C4-2B (cell line): ENCODE measurements around the gene CA5A.
"Not testable (repeated sequence)": the region's sequence is repeated elsewhere in the genome, so short reads cannot be mapped to it uniquely, and the experiment has no call there.

Experiments used
- ZFX ChIP-seq: fragments of 450-650 bp; IDR thresholded peaks from 2 replicates; pipeline ENCODE4 v1.6.1; 2017
- TF ChIP-seq, protein P1 (sequence below): fragments of 450-650 bp; conservative IDR thresholded peaks from 2 replicates; pipeline ENCODE4 v1.5.1; 2017; ENCODE audit warnings: mild to moderate bottlenecking

DNA sequence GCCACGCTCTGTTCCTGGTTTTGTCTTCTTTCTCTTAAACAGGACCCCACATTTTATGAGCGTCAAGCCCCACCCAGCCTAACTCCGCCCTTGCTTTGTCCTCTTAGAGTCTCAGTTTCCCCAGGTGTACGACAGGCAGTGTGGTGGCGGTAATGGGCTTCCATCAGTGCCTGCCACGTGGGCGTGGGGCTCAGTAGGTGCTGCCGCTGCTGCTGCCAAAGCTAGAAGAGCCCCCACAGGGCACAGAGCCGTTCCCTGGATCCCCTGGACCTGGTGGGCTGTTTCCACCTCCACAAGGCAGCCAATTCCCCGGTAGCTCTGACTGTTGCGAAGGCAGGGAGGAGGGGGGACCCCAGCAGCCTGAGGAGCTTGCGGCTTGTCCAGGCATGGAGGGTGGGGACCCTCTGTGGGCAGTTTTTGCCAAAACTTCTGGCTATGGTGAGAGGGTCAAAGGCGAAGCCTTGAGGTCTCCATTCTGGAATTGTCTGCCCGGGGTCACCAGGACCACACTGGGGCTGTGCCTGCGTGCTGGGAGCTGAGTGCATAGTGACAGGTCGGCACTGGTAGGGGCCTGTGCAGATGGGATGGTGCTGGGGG, 39.3 kb downstream of the CA5A start:
- TF ChIP-seq, protein P1, sequence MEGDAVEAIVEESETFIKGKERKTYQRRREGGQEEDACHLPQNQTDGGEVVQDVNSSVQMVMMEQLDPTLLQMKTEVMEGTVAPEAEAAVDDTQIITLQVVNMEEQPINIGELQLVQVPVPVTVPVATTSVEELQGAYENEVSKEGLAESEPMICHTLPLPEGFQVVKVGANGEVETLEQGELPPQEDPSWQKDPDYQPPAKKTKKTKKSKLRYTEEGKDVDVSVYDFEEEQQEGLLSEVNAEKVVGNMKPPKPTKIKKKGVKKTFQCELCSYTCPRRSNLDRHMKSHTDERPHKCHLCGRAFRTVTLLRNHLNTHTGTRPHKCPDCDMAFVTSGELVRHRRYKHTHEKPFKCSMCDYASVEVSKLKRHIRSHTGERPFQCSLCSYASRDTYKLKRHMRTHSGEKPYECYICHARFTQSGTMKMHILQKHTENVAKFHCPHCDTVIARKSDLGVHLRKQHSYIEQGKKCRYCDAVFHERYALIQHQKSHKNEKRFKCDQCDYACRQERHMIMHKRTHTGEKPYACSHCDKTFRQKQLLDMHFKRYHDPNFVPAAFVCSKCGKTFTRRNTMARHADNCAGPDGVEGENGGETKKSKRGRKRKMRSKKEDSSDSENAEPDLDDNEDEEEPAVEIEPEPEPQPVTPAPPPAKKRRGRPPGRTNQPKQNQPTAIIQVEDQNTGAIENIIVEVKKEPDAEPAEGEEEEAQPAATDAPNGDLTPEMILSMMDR = not testable (repeated sequence)
- TF ChIP-seq ZFX = not testable (repeated sequence)
